Upper lobe of right lung (tissue), 1 donor: ENCODE results near the gene ASPDH. TPM values are rescaled to one million over a fixed set of nuclear protein-coding genes. Genes with fewer than 3 reads are reported as not detected.

ENCODE experiments used
- ATAC-seq: fragments of 200-7000 bp; cut with Tn5 transposase; one replicate; pipeline ENCODE4 v1.9.1; 2020; ENCODE audit warnings: mild to moderate bottlenecking, moderate library complexity
- DNase-seq: peaks from one replicate; pipeline ENCODE4 v3.0.0-alpha.2; 2020
- H3K27ac ChIP-seq: fragments of 200-600 bp; one replicate; pipeline ENCODE4 v1.8.0; 2022
- H3K27me3 ChIP-seq: fragments of 200-600 bp; one replicate; pipeline ENCODE4 v1.8.0; 2022; ENCODE audit warnings: mild to moderate bottlenecking
- H3K36me3 ChIP-seq: fragments of 200-600 bp; one replicate; pipeline ENCODE4 v1.8.0; 2022
- H3K4me1 ChIP-seq: fragments of 200-600 bp; one replicate; pipeline ENCODE4 v1.8.0; 2022
- H3K4me3 ChIP-seq: fragments of 200-600 bp; one replicate; pipeline ENCODE4 v1.8.0; 2022; ENCODE audit warnings: mild to moderate bottlenecking
- H3K9me3 ChIP-seq: fragments of 200-600 bp; one replicate; pipeline ENCODE4 v1.8.0; 2022
- intact Hi-C: fragments of 100-400 bp; cut with DNase I; formaldehyde crosslinking; loops from one replicate; pipeline ENCODE4 v1.11.0; 2022
- total RNA-seq: library from RNA; stranded (reverse); fragmentation: NEBNext Ultra II Directional; extraction: Animal tissue kit (Norgen Biotek cat#: 25700); gene quantifications from one replicate; pipeline ENCODE4 v1.2.1, GENCODE V29; 2021
- TF ChIP-seq, protein P1 (sequence below): fragments of 200-600 bp; IDR thresholded peaks from one replicate; pipeline ENCODE4 v1.8.0; 2022; ENCODE audit warnings: antibody characterized with exemption
- donor health status: DM: no; HTN: yes; CAD: no; lungs with severe emphysema.

Gene ASPDH
- total RNA-seq, 1 donor from 2014 or later = not detected

GRCh38 chr19:50507376-50507775, 6.3 kb downstream of the ASPDH start:
- peaks cover 9% of the 10 kb centered on the region for H3K4me1 ChIP-seq
- H3K9me3 ChIP-seq = no peaks in the 10 kb centered on the region
- intact Hi-C loops = no loop called here
- ATAC-seq (no peak), DNase-seq (no peak)
- TF ChIP-seq, protein P1, sequence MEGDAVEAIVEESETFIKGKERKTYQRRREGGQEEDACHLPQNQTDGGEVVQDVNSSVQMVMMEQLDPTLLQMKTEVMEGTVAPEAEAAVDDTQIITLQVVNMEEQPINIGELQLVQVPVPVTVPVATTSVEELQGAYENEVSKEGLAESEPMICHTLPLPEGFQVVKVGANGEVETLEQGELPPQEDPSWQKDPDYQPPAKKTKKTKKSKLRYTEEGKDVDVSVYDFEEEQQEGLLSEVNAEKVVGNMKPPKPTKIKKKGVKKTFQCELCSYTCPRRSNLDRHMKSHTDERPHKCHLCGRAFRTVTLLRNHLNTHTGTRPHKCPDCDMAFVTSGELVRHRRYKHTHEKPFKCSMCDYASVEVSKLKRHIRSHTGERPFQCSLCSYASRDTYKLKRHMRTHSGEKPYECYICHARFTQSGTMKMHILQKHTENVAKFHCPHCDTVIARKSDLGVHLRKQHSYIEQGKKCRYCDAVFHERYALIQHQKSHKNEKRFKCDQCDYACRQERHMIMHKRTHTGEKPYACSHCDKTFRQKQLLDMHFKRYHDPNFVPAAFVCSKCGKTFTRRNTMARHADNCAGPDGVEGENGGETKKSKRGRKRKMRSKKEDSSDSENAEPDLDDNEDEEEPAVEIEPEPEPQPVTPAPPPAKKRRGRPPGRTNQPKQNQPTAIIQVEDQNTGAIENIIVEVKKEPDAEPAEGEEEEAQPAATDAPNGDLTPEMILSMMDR = no peak
- H3K27me3 ChIP-seq = no peaks in the 10 kb centered on the region
- no peak overlapping the region for H3K27ac ChIP-seq
- no peaks in the 10 kb centered on the region for H3K36me3 ChIP-seq
- no peak overlapping the region for H3K4me3 ChIP-seq

DNA sequence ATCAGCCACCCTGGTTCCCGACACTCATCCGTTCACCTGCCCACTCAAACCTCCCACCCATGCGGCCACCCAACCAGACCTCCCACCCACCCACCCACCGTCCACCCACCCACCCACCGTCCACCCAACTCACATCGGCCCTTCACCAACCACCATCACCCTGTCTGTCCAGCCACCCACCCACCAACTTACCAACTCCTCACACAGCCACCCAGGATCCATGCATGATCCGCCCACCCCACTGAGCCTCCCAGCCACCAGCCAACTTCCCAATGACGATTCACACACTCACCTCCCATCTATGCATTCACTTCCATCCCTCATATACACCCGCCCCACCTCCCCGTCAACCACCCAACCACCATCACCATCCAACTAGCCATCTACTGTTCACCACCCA, 7.0 kb downstream of the ASPDH start:
- Histone ChIP-seq H3K27ac (no peak overlapping the region), H3K4me1 (peaks cover 9% of the 10 kb centered on the region), H3K4me3 (no peak overlapping the region), H3K27me3 (no peaks in the 10 kb centered on the region), H3K36me3 (no peaks in the 10 kb centered on the region), H3K9me3 (no peaks in the 10 kb centered on the region)
- ATAC-seq (no peak), DNase-seq (no peak)
- intact Hi-C loops = no loop called here
- TF ChIP-seq, protein P1 = no peak

DNA sequence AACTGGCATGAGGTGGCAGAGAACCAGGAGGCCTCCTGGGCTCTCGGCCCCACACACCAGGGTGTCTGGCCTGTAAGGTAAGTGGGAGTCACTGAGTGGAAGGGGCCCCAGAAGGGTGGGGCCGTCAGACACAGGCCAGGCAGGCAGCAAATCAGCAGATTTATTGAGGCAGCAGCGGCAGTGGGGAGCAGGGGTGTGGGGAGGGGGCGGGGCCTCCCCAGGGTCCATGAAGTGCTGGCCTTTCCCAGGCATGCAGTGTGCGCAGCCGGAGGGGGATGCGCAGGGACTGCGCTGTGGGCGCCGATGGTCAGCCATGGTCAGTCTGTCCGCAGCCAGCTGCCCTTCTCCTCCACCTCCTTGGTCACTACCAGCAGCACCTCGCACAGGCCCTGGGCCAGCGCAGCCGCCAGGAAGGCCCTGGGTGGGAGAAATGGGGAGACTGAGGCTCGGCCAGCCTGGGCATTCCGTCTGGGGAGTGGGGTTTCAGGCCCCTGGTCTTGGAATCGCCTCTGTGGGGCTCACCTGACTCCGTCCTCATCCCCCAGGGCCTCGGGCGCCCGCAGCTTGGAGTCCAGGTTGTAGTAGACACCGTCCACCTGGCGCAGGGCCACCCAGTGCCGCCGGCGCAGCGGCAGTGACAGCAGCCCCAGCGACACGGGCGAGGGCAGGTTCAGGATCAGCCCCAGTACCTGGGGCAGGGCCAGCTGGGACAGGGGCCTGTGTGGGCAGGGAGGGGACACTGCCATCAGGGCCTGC, 7.7 kb downstream of the ASPDH start:
- no peak overlapping the region for H3K4me3 ChIP-seq
- peaks cover 9% of the 10 kb centered on the region for H3K4me1 ChIP-seq
- no peaks in the 10 kb centered on the region for H3K36me3 ChIP-seq
- no peak for ATAC-seq
- intact Hi-C loops = no loop called here
- H3K27ac ChIP-seq = no peak overlapping the region
- H3K27me3 ChIP-seq = no peaks in the 10 kb centered on the region
- DNase-seq = peak; percentile 66
- TF ChIP-seq, protein P1 = no peak
- H3K9me3 ChIP-seq = no peaks in the 10 kb centered on the region

GRCh38 chr19:50501568-50502475, 11.9 kb downstream of the ASPDH start:
- TF ChIP-seq, protein P1 = no peak
- intact Hi-C loops = no loop called here
- peak; percentile 32 for ATAC-seq
- no peak overlapping the region for H3K27ac ChIP-seq
- H3K4me1 ChIP-seq = no peaks in the 10 kb centered on the region
- no peaks in the 10 kb centered on the region for H3K27me3 ChIP-seq
- H3K4me3 ChIP-seq = no peak overlapping the region
- no peaks in the 10 kb centered on the region for H3K9me3 ChIP-seq
- no peaks in the 10 kb centered on the region for H3K36me3 ChIP-seq
- DNase-seq = no peak

DNA sequence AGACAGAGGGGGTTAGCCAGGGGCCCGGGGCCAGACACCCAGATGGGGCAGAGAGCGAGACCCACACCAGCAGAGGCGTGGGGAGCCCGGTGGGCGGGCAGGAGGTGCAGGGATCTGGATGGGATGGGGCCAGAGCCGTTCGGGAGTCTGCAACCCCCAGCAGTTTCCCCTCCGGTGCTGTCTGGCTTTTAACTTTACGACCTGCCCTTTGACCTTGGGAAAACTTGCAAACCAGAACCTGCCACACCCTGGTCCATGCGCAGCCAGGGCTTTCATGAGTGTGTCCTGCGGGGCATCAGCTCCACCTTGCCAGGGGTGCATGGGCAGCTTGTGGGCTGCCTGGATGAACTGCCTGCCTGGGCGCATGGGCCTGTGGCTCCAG, 12.5 kb downstream of the ASPDH start:
- Histone ChIP-seq H3K27ac (no peak overlapping the region), H3K4me1 (no peaks in the 10 kb centered on the region), H3K27me3 (no peaks in the 10 kb centered on the region), H3K36me3 (no peaks in the 10 kb centered on the region), H3K9me3 (no peaks in the 10 kb centered on the region), H3K4me3 (no peak overlapping the region)
- TF ChIP-seq, protein P1 = no peak
- DNase-seq (no peak), ATAC-seq (no peak)
- intact Hi-C loops = no loop called here
